HG03175 (cell line): Measurements from ENCODE around the gene GSTP1.
A peak's percentile ranks its signal among the peaks of the same experiment; 100 is the strongest.
"Not testable (repeated sequence)": the region's sequence is repeated elsewhere in the genome, so short reads cannot be mapped to it uniquely, and the experiment has no call there.

Experiments used
- ATAC-seq: cut with Tn5 transposase; IDR thresholded peaks from one replicate; pipeline ENCODE4 v1.9.1; 2021; ENCODE audit warnings: mild to moderate bottlenecking, moderate library complexity; ENCODE audit not compliant: unreplicated experiment

Gene GSTP1

GRCh38 chr11:67562963-67563704, 20.5 kb upstream of the GSTP1 start:
- ATAC-seq = no peak

GRCh38 chr11:67563705-67564114, 19.9 kb upstream of the GSTP1 start:
- ATAC-seq = not testable (repeated sequence)

GRCh38 chr11:67564230-67564629, 19.4 kb upstream of the GSTP1 start:
- no peak for ATAC-seq

GRCh38 chr11:67571443-67571842, 12.2 kb upstream of the GSTP1 start:
- no peak for ATAC-seq

- ATAC-seq = no peak
Measured at GRCh38 chr11:67572305-67572704, 11.3 kb upstream of the GSTP1 start.

GRCh38 chr11:67572747-67573419, 10.7 kb upstream of the GSTP1 start:
- ATAC-seq = no peak

GRCh38 chr11:67574938-67575337, 8.7 kb upstream of the GSTP1 start:
- ATAC-seq = no peak

GRCh38 chr11:67576735-67577475, 6.7 kb upstream of the GSTP1 start:
- ATAC-seq = no peak

GRCh38 chr11:67577951-67578350, 5.7 kb upstream of the GSTP1 start:
- ATAC-seq = no peak

GRCh38 chr11:67581469-67581868, 2.1 kb upstream of the GSTP1 start:
- ATAC-seq = no peak

- no peak for ATAC-seq
Measured at GRCh38 chr11:67582011-67582410, 1.6 kb upstream of the GSTP1 start.

GRCh38 chr11:67584205-67584880, 731 bp downstream of the GSTP1 start:
- ATAC-seq = no peak

- ATAC-seq = no peak
Measured at GRCh38 chr11:67584881-67585873, 1.6 kb downstream of the GSTP1 start.

- ATAC-seq = no peak
Measured at GRCh38 chr11:67585911-67586310, 2.3 kb downstream of the GSTP1 start.

GRCh38 chr11:67586568-67587250, 3.1 kb downstream of the GSTP1 start:
- no peak for ATAC-seq

- ATAC-seq = peak; percentile 30
Measured at GRCh38 chr11:67588136-67588503, 4.5 kb downstream of the GSTP1 start.

- not testable (repeated sequence) for ATAC-seq
Measured at GRCh38 chr11:67588899-67589415, 5.3 kb downstream of the GSTP1 start.

GRCh38 chr11:67592880-67593564, 9.4 kb downstream of the GSTP1 start:
- no peak for ATAC-seq

- ATAC-seq = no peak
Measured at GRCh38 chr11:67593565-67593905, 9.9 kb downstream of the GSTP1 start.
